H1 (cell line): Measurements from ENCODE around the gene POLR2C.

Experiments
- EZH2 ChIP-seq: fragments of 200-600 bp; sonication (generic); IDR thresholded peaks from 2 replicates; pipeline ENCODE4 v1.7.1; 2012; ENCODE audit warnings: low read depth, mild to moderate bottlenecking, moderate library complexity, low read length, inconsistent platforms; ENCODE audit not compliant: severe bottlenecking
- POLR2AphosphoS5 ChIP-seq: IDR thresholded peaks from 2 replicates; pipeline ENCODE4 v1.6.1; 2011; ENCODE audit warnings: low read depth, low read length
- TBP ChIP-seq: IDR thresholded peaks from 2 replicates; pipeline ENCODE4 v1.6.1; 2011; ENCODE audit warnings: low read depth, low read length, improper control_type of control experiment

DNA sequence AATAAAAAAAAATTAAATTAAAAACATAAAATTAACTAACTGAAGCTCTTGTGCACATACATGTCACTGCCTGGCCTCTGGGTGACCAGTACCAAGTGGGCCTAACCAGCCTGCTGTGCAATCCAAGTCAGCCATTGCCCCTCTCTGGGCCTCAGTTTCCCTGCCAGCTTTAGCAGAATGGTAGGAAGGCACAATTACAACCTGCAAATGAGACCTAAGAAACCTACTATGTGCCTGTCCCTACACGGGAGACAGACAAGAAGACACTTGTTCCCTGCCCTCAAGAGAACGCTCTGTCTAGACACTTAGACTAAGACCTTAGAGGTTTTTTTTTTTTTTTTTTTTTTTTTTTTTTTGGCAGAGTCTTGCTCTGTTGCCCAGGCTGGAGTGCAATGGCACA is 17.0 kb upstream of the POLR2C start:
- TF ChIP-seq EZH2 (no peak), TBP (no peak), POLR2AphosphoS5 (no peak)
